Medulla oblongata (tissue), 1 donor: ENCODE results near the gene MIDN.
A peak's percentile ranks its signal among the peaks of the same experiment; 100 is the strongest.

Experiments
- DNase-seq: peaks from one replicate; pipeline ENCODE4 v3.0.0-alpha.2; 2015; ENCODE audit errors: extremely low spot score

MIDN gene

GRCh38 chr19:1258707-1259205, 10.4 kb downstream of the MIDN start:
- DNase-seq, result no peak

- DNase-seq, result no peak
Observed at GRCh38 chr19:1259206-1259875, 11.0 kb downstream of the MIDN start.

GRCh38 chr19:1259876-1260748, 11.7 kb downstream of the MIDN start:
- DNase-seq, result no peak

GRCh38 chr19:1260749-1261537, 12.6 kb downstream of the MIDN start:
- peak; percentile 97 for DNase-seq

- no peak for DNase-seq
Observed at GRCh38 chr19:1261538-1261797, 13.1 kb downstream of the MIDN start.

GRCh38 chr19:1261798-1262622, 13.6 kb downstream of the MIDN start:
- peak; percentile 74 for DNase-seq

- no peak for DNase-seq
Observed at GRCh38 chr19:1262623-1263123, 14.3 kb downstream of the MIDN start.

GRCh38 chr19:1263188-1263587, 14.8 kb downstream of the MIDN start:
- DNase-seq, result no peak

GRCh38 chr19:1264801-1265614, 16.6 kb downstream of the MIDN start:
- DNase-seq, result no peak

- no peak for DNase-seq
Observed at GRCh38 chr19:1265615-1266128, 17.3 kb downstream of the MIDN start.

- peak; percentile 73 for DNase-seq
Observed at GRCh38 chr19:1266129-1266915, 17.9 kb downstream of the MIDN start.

- DNase-seq, result no peak
Observed at GRCh38 chr19:1266916-1267476, 18.6 kb downstream of the MIDN start.

- DNase-seq, result no peak
Observed at GRCh38 chr19:1267477-1268225, 19.3 kb downstream of the MIDN start.

- no peak for DNase-seq
Observed at GRCh38 chr19:1268226-1269064, 20.1 kb downstream of the MIDN start.

GRCh38 chr19:1269065-1269477, 20.7 kb downstream of the MIDN start, which contains the start of gene CIRBP:
Gene CIRBP (plus strand): TSS chr19:1269332. CDS start chr19:1270934, 1,602 bp downstream.
- peak; percentile 99 for DNase-seq

GRCh38 chr19:1269478-1270212, 21.3 kb downstream of the MIDN start:
- DNase-seq, result peak; percentile 89
